Measurements from ENCODE around the gene PTCD2.
A peak's percentile ranks its signal among the peaks of the same experiment; 100 is the strongest.

The PTCD2 gene

GRCh38 chr5:72353046-72353445, 32.9 kb downstream of the PTCD2 start:
- Histone ChIP-seq H3K4me3 (ENCODE audit: low read depth, low read length) (no peak overlapping the region), H3K36me3 (ENCODE audit: control insufficient read depth in 2 of 2, insufficient read depth in 1 of 2, low read length in 2 of 2) (peaks cover 4 to 9% of the 10 kb centered on the region in 2 experiments; a peak in 1 of 3 replicates), H3K27ac (ENCODE audit: extremely low read depth, low read depth, low read length) (no peak overlapping the region), H3K9me3 (ENCODE audit: control insufficient read depth, insufficient read depth, low read depth, low read length) (no peaks in the 10 kb centered on the region), H3K4me1 (ENCODE audit: control insufficient read depth, insufficient read depth, low read length) (peaks cover 9% of the 10 kb centered on the region)
- CTCF ChIA-PET: interaction anchor here (2.5 kb wide), 1 partner anchor 13 kb away, joined by 15 read pairs; no protein-coding TSS in a partner anchor
- POLR2A ChIA-PET: no interaction called here
- TF ChIP-seq PRDM1 (tag by site-specific recombination; IDR thresholded peaks at IDR 0.05) (0 out of 2 replicates have a peak, but pooled peaks have one; percentile 42), ZNF26 (tag by site-specific recombination; IDR thresholded peaks at IDR 0.05) (no peak), KLF7 (tag by site-specific recombination; IDR thresholded peaks at IDR 0.05; ENCODE audit: borderline replicate concordance) (no peak), TRIM28 (IDR thresholded peaks at IDR 0.05; ENCODE audit: borderline replicate concordance, low read length) (no peak), ZNF324 (tag by site-specific recombination; IDR thresholded peaks at IDR 0.05) (no peak), SCRT2 (tag by site-specific recombination; IDR thresholded peaks at IDR 0.05) (no peak)

GRCh38 chr5:72355706-72356299, 35.6 kb downstream of the PTCD2 start:
- Histone ChIP-seq H3K36me3 (ENCODE audit: control insufficient read depth in 2 of 2, insufficient read depth in 1 of 2, low read length in 2 of 2) (peaks cover 4 to 26% of the 10 kb centered on the region in 2 experiments; a peak in 2 of 3 replicates), H3K9me3 (ENCODE audit: control insufficient read depth, insufficient read depth, low read depth, low read length) (no peaks in the 10 kb centered on the region), H3K4me3 (ENCODE audit: low read depth, low read length) (no peak overlapping the region), H3K27ac (ENCODE audit: extremely low read depth, low read depth, low read length) (no peak overlapping the region), H3K4me1 (ENCODE audit: control insufficient read depth, insufficient read depth, low read length) (peaks cover 9% of the 10 kb centered on the region)
- ChIA-PET CTCF (interaction anchor here (0.5 to 1.5 kb wide), 13 partner anchors 11 to 255 kb away, joined by 3 to 9 read pairs (median 4); no protein-coding TSS in a partner anchor), POLR2A (no interaction called here)
- TF ChIP-seq TSHZ1 (tag by site-specific recombination; IDR thresholded peaks at IDR 0.05; ENCODE audit: borderline replicate concordance) (no peak), ZSCAN23 (tag by site-specific recombination; IDR thresholded peaks at IDR 0.05) (no peak), CTCF (tag by site-specific recombination; IDR thresholded peaks at IDR 0.05) (0 out of 2 replicates have a peak, but pooled peaks have one; percentile 33), ZNF530 (tag by site-specific recombination; IDR thresholded peaks at IDR 0.05; ENCODE audit: low read depth) (no peak), ZNF654 (tag by site-specific recombination; IDR thresholded peaks at IDR 0.05; ENCODE audit: low read depth) (peak; percentile 40; the same call in 1 of the 2 replicates)

GRCh38 chr5:72356361-72356760, 36.2 kb downstream of the PTCD2 start:
- ChIA-PET POLR2A (no interaction called here), CTCF (interaction anchor here (0.5 to 1.5 kb wide), 14 partner anchors 10 to 526 kb away, joined by 3 to 9 read pairs (median 4); no protein-coding TSS in a partner anchor)
- H3K9me3 ChIP-seq (ENCODE audit: control insufficient read depth, insufficient read depth, low read depth, low read length): no peaks in the 10 kb centered on the region
- H3K4me1 ChIP-seq (ENCODE audit: control insufficient read depth, insufficient read depth, low read length): peaks cover 9% of the 10 kb centered on the region
- TF ChIP-seq ZNF16 (tag by site-specific recombination; IDR thresholded peaks at IDR 0.05; ENCODE audit: low read depth): no peak
- no peak for TF ChIP-seq ZNF37A (tag by site-specific recombination; IDR thresholded peaks at IDR 0.05)
- no peak for TF ChIP-seq ZNF121 (tag by site-specific recombination; IDR thresholded peaks at IDR 0.05)
- no peak for TF ChIP-seq ZNF518A (tag by site-specific recombination; conservative IDR thresholded peaks at IDR 0.05; ENCODE audit: low read depth)
- no peak for TF ChIP-seq ZBTB7A (tag by site-specific recombination; IDR thresholded peaks at IDR 0.05; ENCODE audit: low read depth)
- TF ChIP-seq SCRT2 (tag by site-specific recombination; IDR thresholded peaks at IDR 0.05): no peak
- no peak for TF ChIP-seq ZNF184 (tag by site-specific recombination; IDR thresholded peaks at IDR 0.05)
- H3K27ac ChIP-seq (ENCODE audit: extremely low read depth, low read depth, low read length): no peak overlapping the region
- peaks cover 4 to 32% of the 10 kb centered on the region in 2 experiments; a peak in 2 of 3 replicates for H3K36me3 ChIP-seq (ENCODE audit: control insufficient read depth in 2 of 2, insufficient read depth in 1 of 2, low read length in 2 of 2)
- H3K4me3 ChIP-seq (ENCODE audit: low read depth, low read length): no peak overlapping the region

Measured in HEK293 (cell line).